Cardiac muscle cell (in vitro differentiated cells and primary cell): Measurements from ENCODE around the gene MXD4. TPM values are rescaled to one million over a fixed set of nuclear protein-coding genes. Genes with fewer than 3 reads are reported as not detected.
A peak's percentile ranks its signal among the peaks of the same experiment; 100 is the strongest.

Experiments
- DNase-seq, 2 donors: peaks; one replicate each; pipeline versions ENCODE4 v3.0.0 to v3.0.0-alpha.2; 2010 to 2017; ENCODE audit warnings: low read depth in 1 of 2, low spot score in 1 of 2
- H3K27ac ChIP-seq: fragments of 200-600 bp; sonication (generic); 2 replicates; pipeline ENCODE4 v1.5.1; 2016
- H3K27me3 ChIP-seq: fragments of 200-600 bp; sonication (generic); 2 replicates; pipeline ENCODE4 v1.6.0; 2016; ENCODE audit warnings: control low read depth
- H3K36me3 ChIP-seq: fragments of 200-600 bp; sonication (generic); 2 replicates; pipeline ENCODE4 v1.5.1; 2016; ENCODE audit warnings: control low read depth
- H3K4me1 ChIP-seq: fragments of 200-600 bp; sonication (generic); 2 replicates; pipeline ENCODE4 v1.8.1; 2017; ENCODE audit warnings: low read depth, mild to moderate bottlenecking, mixed run types
- H3K4me3 ChIP-seq: fragments of 200-600 bp; sonication (generic); 2 replicates; pipeline ENCODE4 v1.5.1; 2016; ENCODE audit warnings: mild to moderate bottlenecking
- H3K9me3 ChIP-seq: fragments of 200-600 bp; sonication (generic); 2 replicates; pipeline ENCODE4 v1.5.1; 2017; ENCODE audit warnings: low read depth, mild to moderate bottlenecking, control low read depth
- polyA plus RNA-seq: library from polyadenylated mRNA; unstranded; fragments of >200 nt; fragmentation: Nextera tagmentation; extraction: Ambion mirVana; gene quantifications from 2 replicates; pipeline ENCODE4 v1.2.1, GENCODE V29; 2016
- total RNA-seq: library from RNA; depleted of rRNA; stranded (reverse); fragments of >200 nt; gene quantifications from 2 replicates; pipeline ENCODE4 v1.2.3, GENCODE V29; 2016
- TF ChIP-seq, protein P1 (sequence below): IDR thresholded peaks from 2 replicates; pipeline ENCODE4 v1.5.1; 2012; ENCODE audit warnings: low read depth, mild to moderate bottlenecking, low read length

The MXD4 gene
- total and polyA plus RNA-seq, 2 experiments from 2014 or later = 45.5 to 64.0 TPM

DNA sequence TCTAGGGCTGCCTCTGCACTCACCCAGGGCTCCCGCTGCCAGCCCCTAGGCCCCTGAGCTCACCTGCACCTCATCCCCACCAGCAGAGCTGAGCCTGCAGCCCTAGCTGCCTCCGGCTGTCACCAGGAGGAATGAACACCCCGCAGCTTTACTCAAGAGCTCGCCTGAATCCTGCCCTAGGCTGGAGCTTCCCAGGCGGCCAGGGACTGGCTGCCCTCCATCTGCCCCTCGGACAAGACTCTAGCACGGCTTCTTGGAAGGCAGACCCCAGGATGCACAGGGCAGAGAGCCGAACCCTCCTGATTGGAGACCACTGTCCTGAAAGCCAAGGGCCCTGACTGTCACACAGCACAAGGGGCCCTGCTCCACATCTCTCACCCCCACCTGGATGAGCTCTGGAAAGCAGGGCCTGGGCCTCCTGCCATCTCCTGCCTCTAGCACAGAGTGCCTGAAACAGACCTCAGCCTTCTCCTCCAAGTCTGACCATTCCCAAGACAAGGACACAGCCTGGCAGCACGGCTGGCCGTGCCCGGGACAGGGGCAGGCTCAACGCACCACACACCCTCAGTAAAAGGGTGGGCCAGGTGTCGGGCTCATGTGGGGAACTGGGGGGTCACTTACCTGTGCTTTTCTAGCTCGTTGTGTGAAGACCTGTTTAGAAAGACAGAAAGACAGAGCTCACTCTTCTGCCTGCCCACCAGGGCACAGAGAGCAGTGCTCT is 4.4 kb downstream of the MXD4 start:
- Histone ChIP-seq H3K9me3 (no peaks in the 10 kb centered on the region), H3K27me3 (no peaks in the 10 kb centered on the region), H3K27ac (no peak overlapping the region), H3K4me1 (no peaks in the 10 kb centered on the region), H3K36me3 (peaks cover 5% of the 10 kb centered on the region), H3K4me3 (no peak overlapping the region)
- no peak for DNase-seq
- TF ChIP-seq, protein P1, sequence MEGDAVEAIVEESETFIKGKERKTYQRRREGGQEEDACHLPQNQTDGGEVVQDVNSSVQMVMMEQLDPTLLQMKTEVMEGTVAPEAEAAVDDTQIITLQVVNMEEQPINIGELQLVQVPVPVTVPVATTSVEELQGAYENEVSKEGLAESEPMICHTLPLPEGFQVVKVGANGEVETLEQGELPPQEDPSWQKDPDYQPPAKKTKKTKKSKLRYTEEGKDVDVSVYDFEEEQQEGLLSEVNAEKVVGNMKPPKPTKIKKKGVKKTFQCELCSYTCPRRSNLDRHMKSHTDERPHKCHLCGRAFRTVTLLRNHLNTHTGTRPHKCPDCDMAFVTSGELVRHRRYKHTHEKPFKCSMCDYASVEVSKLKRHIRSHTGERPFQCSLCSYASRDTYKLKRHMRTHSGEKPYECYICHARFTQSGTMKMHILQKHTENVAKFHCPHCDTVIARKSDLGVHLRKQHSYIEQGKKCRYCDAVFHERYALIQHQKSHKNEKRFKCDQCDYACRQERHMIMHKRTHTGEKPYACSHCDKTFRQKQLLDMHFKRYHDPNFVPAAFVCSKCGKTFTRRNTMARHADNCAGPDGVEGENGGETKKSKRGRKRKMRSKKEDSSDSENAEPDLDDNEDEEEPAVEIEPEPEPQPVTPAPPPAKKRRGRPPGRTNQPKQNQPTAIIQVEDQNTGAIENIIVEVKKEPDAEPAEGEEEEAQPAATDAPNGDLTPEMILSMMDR = no peak

DNA sequence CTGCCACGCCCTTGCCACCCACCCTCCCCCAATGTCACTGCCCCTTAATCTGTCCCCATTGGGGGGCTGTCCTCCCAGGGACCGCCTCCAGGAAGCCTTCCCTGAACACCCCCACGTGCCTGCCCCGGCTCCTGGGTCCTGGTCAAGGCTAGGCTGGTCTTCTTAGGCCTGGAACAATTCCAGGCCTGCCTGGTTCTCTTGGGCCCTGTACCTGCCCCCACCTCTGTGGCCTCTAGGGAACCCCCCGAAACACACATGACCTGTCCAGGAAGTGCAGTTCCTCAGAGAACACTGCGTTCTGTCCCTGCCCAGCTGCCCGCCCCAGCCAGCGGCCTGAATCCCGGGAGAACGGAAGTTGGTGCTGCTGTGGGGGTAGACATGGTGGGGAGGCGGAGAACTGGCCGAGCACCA is 5.1 kb downstream of the MXD4 start:
- H3K9me3 ChIP-seq = no peaks in the 10 kb centered on the region
- DNase-seq = peak in 1 of 2 donors; percentile 40
- TF ChIP-seq, protein P1 = no peak
- H3K4me1 ChIP-seq = no peaks in the 10 kb centered on the region
- no peak overlapping the region for H3K27ac ChIP-seq
- no peaks in the 10 kb centered on the region for H3K27me3 ChIP-seq
- peaks cover 5% of the 10 kb centered on the region for H3K36me3 ChIP-seq
- H3K4me3 ChIP-seq = no peak overlapping the region

DNA sequence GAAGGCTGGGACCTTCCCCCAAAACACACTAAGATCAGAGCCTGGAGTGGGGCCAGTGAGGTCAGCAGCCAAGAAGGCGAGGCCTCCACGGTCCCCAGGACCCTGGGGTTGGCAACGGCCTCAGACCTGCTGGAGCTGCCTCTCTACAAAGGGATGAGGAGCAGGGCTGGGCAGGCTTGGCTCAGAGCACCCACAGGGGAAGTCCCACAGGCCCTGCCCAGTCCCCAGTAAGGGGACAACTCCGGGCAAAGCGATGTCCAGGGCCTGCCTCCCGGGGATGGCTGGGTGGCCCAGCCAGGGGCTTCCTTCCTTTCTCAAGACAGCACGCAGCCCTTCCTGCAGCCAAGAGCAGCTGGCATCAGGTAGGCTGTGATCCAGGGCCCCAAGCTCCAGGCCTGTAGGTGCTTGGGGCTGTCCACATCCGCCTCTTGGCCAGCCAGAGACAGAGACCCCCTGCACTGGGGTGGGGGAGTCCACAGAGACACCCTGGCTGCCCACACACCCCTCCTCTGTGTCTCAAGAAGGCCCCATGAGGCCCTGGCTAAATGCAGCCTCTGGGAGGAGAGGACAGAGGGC is 5.7 kb downstream of the MXD4 start:
- no peak overlapping the region for H3K4me3 ChIP-seq
- no peaks in the 10 kb centered on the region for H3K9me3 ChIP-seq
- TF ChIP-seq, protein P1 = no peak
- no peak overlapping the region for H3K27ac ChIP-seq
- H3K4me1 ChIP-seq = no peaks in the 10 kb centered on the region
- peaks cover 5% of the 10 kb centered on the region for H3K36me3 ChIP-seq
- no peak for DNase-seq
- H3K27me3 ChIP-seq = no peaks in the 10 kb centered on the region

DNA sequence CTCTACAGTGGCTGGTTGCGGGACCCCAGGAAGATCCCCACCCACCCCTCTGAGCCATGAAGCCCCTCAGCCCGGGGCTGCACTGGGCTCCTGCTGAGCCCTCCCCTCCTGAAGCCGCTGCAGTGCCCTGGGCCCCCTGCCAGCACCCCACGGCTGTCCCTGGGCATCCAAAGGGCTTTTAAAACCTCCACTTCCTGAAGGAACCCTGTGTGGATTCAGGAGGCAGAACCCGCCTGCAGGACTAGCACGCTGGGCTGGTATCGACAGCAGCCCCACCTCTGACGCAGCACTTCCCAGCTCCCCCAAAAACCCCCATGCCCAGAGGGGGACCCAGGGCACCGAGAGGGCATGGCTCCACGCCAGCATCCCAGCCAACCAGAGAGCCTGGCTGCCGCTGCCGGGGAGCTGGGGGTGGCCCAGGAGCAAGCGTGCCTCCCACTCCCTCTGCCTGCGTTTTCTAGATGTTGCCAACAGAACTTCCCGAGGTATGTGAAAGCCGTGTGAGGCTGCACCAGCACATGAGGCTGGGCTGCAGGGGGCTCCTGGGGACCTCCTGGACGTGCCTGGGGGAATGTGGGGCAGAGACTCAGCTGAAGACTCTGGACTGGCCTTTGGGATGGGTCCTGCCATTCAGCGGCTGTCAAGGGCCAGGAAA is 6.3 kb downstream of the MXD4 start:
- TF ChIP-seq, protein P1 = no peak
- Histone ChIP-seq H3K4me1 (no peaks in the 10 kb centered on the region), H3K9me3 (no peaks in the 10 kb centered on the region), H3K4me3 (no peak overlapping the region), H3K27ac (no peak overlapping the region), H3K27me3 (no peaks in the 10 kb centered on the region), H3K36me3 (peaks cover 5% of the 10 kb centered on the region)
- peak in 1 of 2 donors; percentile 76 for DNase-seq

DNA sequence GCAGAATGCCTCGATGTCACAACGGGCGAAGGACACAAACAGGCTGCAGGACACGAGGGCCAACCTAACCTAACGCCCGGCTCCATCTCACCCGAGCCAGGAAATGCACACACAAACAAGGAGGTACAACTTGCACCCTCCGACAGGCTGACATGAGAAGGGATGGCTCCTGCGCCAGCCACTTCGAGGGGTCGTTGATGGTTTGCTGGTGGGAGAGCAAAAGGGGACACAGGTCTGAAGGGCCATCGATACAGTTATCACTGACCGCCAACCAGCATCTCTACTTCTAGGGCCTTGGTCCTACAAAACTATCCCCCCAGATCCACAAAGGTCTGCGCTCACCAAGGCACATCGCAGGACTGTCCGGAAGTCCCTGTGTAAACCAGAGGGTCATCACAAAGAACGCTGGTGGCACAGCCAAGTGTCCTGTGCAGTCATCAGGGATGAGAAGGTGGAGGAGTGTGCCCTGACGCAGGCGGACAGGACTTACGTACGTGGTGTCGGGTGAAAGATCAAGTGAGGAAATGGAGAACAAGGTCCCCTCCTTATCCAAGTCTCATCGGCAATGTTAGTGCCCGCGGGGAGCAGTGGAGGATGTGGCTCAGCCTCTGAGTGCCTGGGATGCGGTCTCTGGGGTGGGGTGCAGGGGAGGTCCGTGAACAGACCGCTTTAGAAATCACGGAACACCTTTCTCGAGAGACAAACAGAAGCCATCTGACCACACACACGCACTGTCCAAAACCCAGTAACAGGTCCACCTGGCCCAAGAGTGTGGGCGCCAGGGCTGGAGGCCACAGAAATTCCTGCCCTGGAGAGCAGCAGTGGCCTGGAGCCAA is 7.0 kb downstream of the MXD4 start:
- H3K36me3 ChIP-seq = peaks cover 9% of the 10 kb centered on the region
- H3K4me1 ChIP-seq = no peaks in the 10 kb centered on the region
- H3K4me3 ChIP-seq = no peak overlapping the region
- H3K27ac ChIP-seq = no peak overlapping the region
- no peak for DNase-seq
- H3K27me3 ChIP-seq = no peaks in the 10 kb centered on the region
- no peaks in the 10 kb centered on the region for H3K9me3 ChIP-seq
- TF ChIP-seq, protein P1 = no peak
